ENCODE results near the gene ACTA1. TPM values are rescaled to one million over a fixed set of nuclear protein-coding genes. Genes with fewer than 3 reads are reported as not detected.

Gene ACTA1
- total RNA-seq, 1 donor from 2014 or later = not detected

GRCh38 chr1:229457436-229457835 lies 23.5 kb upstream of the ACTA1 start:
- intact Hi-C loops (cut with micrococcal nuclease) = no loop called here
- Mint-ChIP-seq H3K27me3 (ENCODE audit: low read depth) (no peaks in the 10 kb centered on the region), H3K4me1 (ENCODE audit: low read depth) (peaks cover 2% of the 10 kb centered on the region), H3K27ac (no peak overlapping the region), H3K4me3 (ENCODE audit: low read depth) (no peak overlapping the region), H3K36me3 (ENCODE audit: low read depth) (peaks cover 57% of the 10 kb centered on the region), H3K9me3 (no peaks in the 10 kb centered on the region)
- no peak for DNase-seq (ENCODE audit: low spot score)

- Mint-ChIP-seq H3K4me1 (ENCODE audit: low read depth) (peaks cover 2% of the 10 kb centered on the region), H3K27me3 (ENCODE audit: low read depth) (no peaks in the 10 kb centered on the region), H3K36me3 (ENCODE audit: low read depth) (peaks cover 49% of the 10 kb centered on the region), H3K27ac (no peak overlapping the region), H3K9me3 (no peaks in the 10 kb centered on the region), H3K4me3 (ENCODE audit: low read depth) (no peak overlapping the region)
- intact Hi-C loops (cut with micrococcal nuclease) = no loop called here
- DNase-seq (ENCODE audit: low spot score) = no peak
Measured at GRCh38 chr1:229456016-229456415, 22.1 kb upstream of the ACTA1 start.

DNA sequence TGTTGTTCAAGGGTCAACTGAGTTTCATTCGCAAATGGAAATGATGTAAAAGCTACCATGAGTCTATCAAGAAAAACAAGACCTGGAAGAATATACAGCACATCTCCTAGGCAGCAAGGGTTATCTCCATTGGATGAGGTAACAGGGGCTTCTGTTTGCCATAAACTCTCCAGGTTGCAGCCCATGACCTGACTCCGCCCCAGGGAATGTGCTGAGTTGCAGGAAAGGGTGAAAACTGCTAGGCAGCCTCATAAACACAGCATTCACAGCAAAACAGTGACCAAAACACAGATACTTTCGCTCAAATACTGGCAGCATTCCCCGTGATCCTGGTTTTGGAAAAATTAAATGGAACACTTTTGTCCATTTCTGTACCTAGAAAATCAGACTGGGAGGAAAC lies 20.2 kb upstream of the ACTA1 start:
- intact Hi-C loops (cut with micrococcal nuclease) = no loop called here
- H3K4me1 Mint-ChIP-seq (ENCODE audit: low read depth) = peaks cover 2% of the 10 kb centered on the region
- no peak for DNase-seq (ENCODE audit: low spot score)
- H3K27me3 Mint-ChIP-seq (ENCODE audit: low read depth) = no peaks in the 10 kb centered on the region
- peaks cover 44% of the 10 kb centered on the region for H3K36me3 Mint-ChIP-seq (ENCODE audit: low read depth)
- H3K27ac Mint-ChIP-seq = no peak overlapping the region
- no peak overlapping the region for H3K4me3 Mint-ChIP-seq (ENCODE audit: low read depth)
- H3K9me3 Mint-ChIP-seq = no peaks in the 10 kb centered on the region

DNA sequence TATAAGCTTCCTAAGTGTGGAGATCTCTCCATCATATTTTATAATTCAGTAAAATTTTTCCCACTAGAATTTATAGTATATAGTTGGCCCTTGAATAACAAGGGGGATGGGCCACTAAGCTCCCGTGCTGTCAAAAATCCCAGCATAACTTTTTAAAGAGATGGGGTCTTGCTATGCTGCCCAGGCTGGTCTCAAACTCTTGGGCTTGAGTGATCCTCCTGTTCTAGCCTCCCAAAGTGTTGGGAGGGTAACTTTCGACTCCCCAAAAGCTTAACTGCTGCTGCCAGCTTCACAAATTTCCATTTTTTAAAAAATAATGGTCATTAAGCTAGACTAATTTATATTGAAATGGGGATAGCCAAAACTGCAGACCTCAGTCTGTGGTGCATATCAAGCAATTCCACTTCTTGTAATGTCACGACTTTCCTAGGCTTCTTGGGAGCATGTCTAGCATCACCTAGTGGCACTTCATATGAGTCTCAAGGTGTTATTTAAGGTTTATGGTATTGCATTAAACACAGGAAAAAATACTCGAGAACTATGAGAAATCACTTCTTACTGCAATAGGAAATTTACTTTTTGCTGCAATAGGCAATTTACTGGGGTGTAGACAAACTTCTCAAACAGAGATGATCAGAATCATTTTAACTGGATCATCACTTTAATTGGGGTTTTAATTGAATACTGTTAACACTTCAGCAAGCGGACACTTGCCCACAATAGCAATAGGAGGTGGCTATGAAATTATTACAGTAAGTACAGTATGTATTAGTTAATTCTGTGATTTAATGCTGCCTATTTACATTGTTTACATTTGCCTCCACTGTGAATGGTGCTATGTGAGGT lies 19.3 kb upstream of the ACTA1 start:
- H3K4me1 Mint-ChIP-seq (ENCODE audit: low read depth) = peaks cover 6% of the 10 kb centered on the region
- intact Hi-C loops (cut with micrococcal nuclease) = no loop called here
- no peak for DNase-seq (ENCODE audit: low spot score)
- no peak overlapping the region for H3K27ac Mint-ChIP-seq
- H3K36me3 Mint-ChIP-seq (ENCODE audit: low read depth) = peaks cover 50% of the 10 kb centered on the region
- no peaks in the 10 kb centered on the region for H3K27me3 Mint-ChIP-seq (ENCODE audit: low read depth)
- no peaks in the 10 kb centered on the region for H3K9me3 Mint-ChIP-seq
- H3K4me3 Mint-ChIP-seq (ENCODE audit: low read depth) = no peak overlapping the region

- Mint-ChIP-seq H3K27ac (no peak overlapping the region), H3K36me3 (ENCODE audit: low read depth) (peaks cover 60% of the 10 kb centered on the region), H3K9me3 (no peaks in the 10 kb centered on the region), H3K27me3 (ENCODE audit: low read depth) (no peaks in the 10 kb centered on the region), H3K4me1 (ENCODE audit: low read depth) (peaks cover 4% of the 10 kb centered on the region), H3K4me3 (ENCODE audit: low read depth) (no peak overlapping the region)
- DNase-seq (ENCODE audit: low spot score) = no peak
- intact Hi-C loops (cut with micrococcal nuclease) = loop anchor here (10.0 kb wide), 1 partner anchor 176 kb away; the partner anchor contains the start of genes TAF5L and URB2
Measured at GRCh38 chr1:229448845-229449244, 15.0 kb upstream of the ACTA1 start.

- Mint-ChIP-seq H3K36me3 (ENCODE audit: low read depth) (peaks cover 59% of the 10 kb centered on the region), H3K9me3 (no peaks in the 10 kb centered on the region), H3K27ac (no peak overlapping the region), H3K4me3 (ENCODE audit: low read depth) (no peak overlapping the region), H3K4me1 (ENCODE audit: low read depth) (peaks cover 4% of the 10 kb centered on the region), H3K27me3 (ENCODE audit: low read depth) (no peaks in the 10 kb centered on the region)
- DNase-seq (ENCODE audit: low spot score) = no peak
- intact Hi-C loops (cut with micrococcal nuclease) = loop anchor here (10.0 kb wide), 1 partner anchor 176 kb away; the partner anchor contains the start of genes TAF5L and URB2
Measured at GRCh38 chr1:229448354-229448753, 14.5 kb upstream of the ACTA1 start.

GRCh38 chr1:229447809-229448252 lies 13.9 kb upstream of the ACTA1 start:
- Mint-ChIP-seq H3K4me1 (ENCODE audit: low read depth) (peaks cover 4% of the 10 kb centered on the region), H3K27me3 (ENCODE audit: low read depth) (no peaks in the 10 kb centered on the region), H3K4me3 (ENCODE audit: low read depth) (no peak overlapping the region), H3K36me3 (ENCODE audit: low read depth) (peaks cover 57% of the 10 kb centered on the region), H3K27ac (no peak overlapping the region), H3K9me3 (no peaks in the 10 kb centered on the region)
- intact Hi-C loops (cut with micrococcal nuclease) = loop anchor here (10.0 kb wide), 1 partner anchor 177 kb away; the partner anchor contains the start of genes TAF5L and URB2
- no peak for DNase-seq (ENCODE audit: low spot score)

GRCh38 chr1:229445828-229446227 lies 11.9 kb upstream of the ACTA1 start:
- intact Hi-C loops (cut with micrococcal nuclease) = loop anchor here (10.0 kb wide), 1 partner anchor 179 kb away; the partner anchor contains the start of genes TAF5L and URB2
- H3K27me3 Mint-ChIP-seq (ENCODE audit: low read depth) = no peaks in the 10 kb centered on the region
- no peak overlapping the region for H3K4me3 Mint-ChIP-seq (ENCODE audit: low read depth)
- peaks cover 13% of the 10 kb centered on the region for H3K4me1 Mint-ChIP-seq (ENCODE audit: low read depth)
- DNase-seq (ENCODE audit: low spot score) = no peak
- no peak overlapping the region for H3K27ac Mint-ChIP-seq
- no peaks in the 10 kb centered on the region for H3K9me3 Mint-ChIP-seq
- peaks cover 59% of the 10 kb centered on the region for H3K36me3 Mint-ChIP-seq (ENCODE audit: low read depth)

- Mint-ChIP-seq H3K9me3 (no peaks in the 10 kb centered on the region), H3K27ac (peak overlapping the region; percentile 53), H3K36me3 (ENCODE audit: low read depth) (peaks cover 56% of the 10 kb centered on the region), H3K4me3 (ENCODE audit: low read depth) (no peak overlapping the region), H3K27me3 (ENCODE audit: low read depth) (peaks cover 22% of the 10 kb centered on the region), H3K4me1 (ENCODE audit: low read depth) (peaks cover 22% of the 10 kb centered on the region)
- peak; percentile 28 for DNase-seq (ENCODE audit: low spot score)
- intact Hi-C loops (cut with micrococcal nuclease) = loop anchor here (1.0 to 10.0 kb wide), 5 partner anchors 99 to 646 kb away; partner anchors contain the start of genes TAF5L and URB2
Measured at GRCh38 chr1:229440851-229441537, 7.1 kb upstream of the ACTA1 start.

DNA sequence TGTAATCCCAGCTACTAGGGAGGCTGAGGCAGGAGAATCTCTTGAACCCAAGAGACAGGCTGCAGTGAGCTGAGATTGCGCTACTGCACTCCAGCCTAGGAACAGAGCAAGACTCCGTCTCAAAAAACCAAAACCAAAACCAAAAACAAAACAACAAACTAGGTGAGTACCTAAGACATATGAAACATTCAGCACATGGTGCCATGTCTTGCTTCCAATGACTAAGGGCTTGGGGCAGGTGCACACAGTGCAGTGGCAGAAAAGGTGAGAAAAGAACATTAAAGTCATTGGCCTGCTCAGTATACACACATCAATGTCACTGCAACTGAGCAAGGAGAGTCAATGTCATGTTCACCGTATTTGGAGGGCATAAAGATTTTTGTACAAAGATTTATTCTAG lies 4.1 kb upstream of the ACTA1 start:
- DNase-seq (ENCODE audit: low spot score) = no peak
- H3K4me3 Mint-ChIP-seq (ENCODE audit: low read depth) = no peak overlapping the region
- peaks cover 23% of the 10 kb centered on the region for H3K4me1 Mint-ChIP-seq (ENCODE audit: low read depth)
- no peaks in the 10 kb centered on the region for H3K9me3 Mint-ChIP-seq
- intact Hi-C loops (cut with micrococcal nuclease) = no loop called here
- peaks cover 45% of the 10 kb centered on the region for H3K27me3 Mint-ChIP-seq (ENCODE audit: low read depth)
- H3K27ac Mint-ChIP-seq = no peak overlapping the region
- peaks cover 38% of the 10 kb centered on the region for H3K36me3 Mint-ChIP-seq (ENCODE audit: low read depth)

DNA sequence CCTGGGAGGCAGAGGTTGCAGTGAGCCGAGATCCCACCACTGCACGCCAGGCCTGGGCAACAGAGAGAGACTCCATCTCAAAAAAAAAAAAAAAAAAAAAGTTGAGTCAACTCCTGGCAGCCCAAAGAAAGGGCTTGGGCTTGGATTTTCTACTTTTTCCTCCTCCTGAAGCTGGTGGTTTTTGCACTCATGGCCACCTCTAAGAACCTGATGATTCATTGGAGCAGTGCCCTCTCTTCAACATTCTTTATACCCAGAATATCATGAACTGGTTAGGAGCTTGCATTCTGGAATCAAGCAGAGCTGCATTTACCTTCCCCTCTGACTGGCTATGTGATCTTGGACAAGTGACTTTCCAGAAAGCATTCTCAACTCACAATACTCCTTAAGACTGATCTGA lies 3.5 kb upstream of the ACTA1 start:
- no peak overlapping the region for H3K4me3 Mint-ChIP-seq (ENCODE audit: low read depth)
- peaks cover 49% of the 10 kb centered on the region for H3K27me3 Mint-ChIP-seq (ENCODE audit: low read depth)
- intact Hi-C loops (cut with micrococcal nuclease) = no loop called here
- no peak for DNase-seq (ENCODE audit: low spot score)
- H3K4me1 Mint-ChIP-seq (ENCODE audit: low read depth) = peaks cover 23% of the 10 kb centered on the region
- no peak overlapping the region for H3K27ac Mint-ChIP-seq
- peaks cover 38% of the 10 kb centered on the region for H3K36me3 Mint-ChIP-seq (ENCODE audit: low read depth)
- H3K9me3 Mint-ChIP-seq = no peaks in the 10 kb centered on the region

- Mint-ChIP-seq H3K4me1 (ENCODE audit: low read depth) (peaks cover 22% of the 10 kb centered on the region), H3K27me3 (ENCODE audit: low read depth) (peaks cover 60% of the 10 kb centered on the region), H3K36me3 (ENCODE audit: low read depth) (peaks cover 31% of the 10 kb centered on the region), H3K9me3 (no peaks in the 10 kb centered on the region), H3K4me3 (ENCODE audit: low read depth) (no peak overlapping the region), H3K27ac (no peak overlapping the region)
- intact Hi-C loops (cut with micrococcal nuclease) = no loop called here
- DNase-seq (ENCODE audit: low spot score) = no peak
Measured at GRCh38 chr1:229436201-229436600, 2.3 kb upstream of the ACTA1 start.

DNA sequence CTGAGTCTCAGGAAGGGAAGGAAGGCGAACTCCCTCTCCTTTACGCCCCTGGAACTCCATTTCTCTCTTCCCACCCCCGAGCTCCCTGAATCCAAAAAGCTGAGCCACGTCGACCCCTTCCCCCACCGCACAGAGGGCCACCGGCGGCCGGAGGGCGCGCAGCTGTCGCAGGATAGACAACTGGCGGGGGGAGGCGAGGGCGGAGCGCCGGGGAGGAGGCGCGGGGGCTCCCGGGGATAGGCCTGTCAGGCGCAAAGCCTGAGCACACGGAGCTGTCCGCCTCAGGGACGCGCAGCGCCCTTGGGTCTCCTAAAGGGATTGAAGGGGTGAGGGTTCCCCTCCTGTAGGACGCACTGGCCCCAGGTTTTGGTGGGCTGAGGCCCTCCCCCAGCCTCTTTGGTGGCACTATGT lies 752 bp upstream of the ACTA1 start:
- H3K9me3 Mint-ChIP-seq = no peaks in the 10 kb centered on the region
- no peak overlapping the region for H3K27ac Mint-ChIP-seq
- peaks cover 71% of the 10 kb centered on the region for H3K27me3 Mint-ChIP-seq (ENCODE audit: low read depth)
- H3K4me3 Mint-ChIP-seq (ENCODE audit: low read depth) = no peak overlapping the region
- no peak for DNase-seq (ENCODE audit: low spot score)
- peaks cover 14% of the 10 kb centered on the region for H3K4me1 Mint-ChIP-seq (ENCODE audit: low read depth)
- intact Hi-C loops (cut with micrococcal nuclease) = no loop called here
- peaks cover 21% of the 10 kb centered on the region for H3K36me3 Mint-ChIP-seq (ENCODE audit: low read depth)
